22Rv1 (cell line): Measurements from ENCODE around the gene FHOD3.

ENCODE experiments used
- CTCF ChIP-seq: fragments of 450-650 bp; IDR thresholded peaks from 2 replicates; pipeline ENCODE4 v1.5.1; 2017; ENCODE audit warnings: mild to moderate bottlenecking
- ZFX ChIP-seq: fragments of 450-650 bp; IDR thresholded peaks from 2 replicates; pipeline ENCODE4 v1.6.1; 2017; ENCODE audit warnings: antibody characterized with exemption, borderline replicate concordance

GRCh38 chr18:36819621-36820020, 522.1 kb downstream of the FHOD3 start:
- TF ChIP-seq CTCF (no peak), ZFX (no peak)
